ENCODE measurements around the gene KIF3C.
"Not testable (repeated sequence)": the region's sequence is repeated elsewhere in the genome, so short reads cannot be mapped to it uniquely, and the experiment has no call there.

KIF3C gene

GRCh38 chr2:25913696-25913973 is 68.7 kb downstream of the KIF3C start:
- not testable (repeated sequence) for H3K36me3 ChIP-seq (ENCODE audit: control insufficient read depth, insufficient read depth, low read length); DNase-seq (ENCODE audit: extremely low read depth, insufficient read length); H3K4me3 ChIP-seq (replicated peaks; ENCODE audit: low read depth, low read length)

GRCh38 chr2:25912851-25913695 is 69.2 kb downstream of the KIF3C start:
- no peak overlapping the region for H3K4me3 ChIP-seq (replicated peaks; ENCODE audit: low read depth, low read length)
- TF ChIP-seq CTCF (IDR thresholded peaks at IDR 0.05; ENCODE audit: insufficient read depth, low read length, poor library complexity, severe bottlenecking) = no peak
- no peak for DNase-seq (ENCODE audit: extremely low read depth, insufficient read length)

More at GRCh38 chr2:25913696-25913973, 68.7 kb downstream of the KIF3C start:
- not testable (repeated sequence) for H3K27me3 ChIP-seq (replicated peaks; ENCODE audit: control insufficient read depth, insufficient read depth, low read length)

GRCh38 chr2:25909574-25909973 is 72.7 kb downstream of the KIF3C start:
- not testable (repeated sequence) for H3K27me3 ChIP-seq (replicated peaks; ENCODE audit: control insufficient read depth, insufficient read depth, low read length); DNase-seq (ENCODE audit: extremely low read depth, insufficient read length); H3K36me3 ChIP-seq (ENCODE audit: control insufficient read depth, insufficient read depth, low read length); H3K4me3 ChIP-seq (replicated peaks; ENCODE audit: low read depth, low read length)

More at GRCh38 chr2:25912851-25913695, 69.2 kb downstream of the KIF3C start:
- no peaks in the 10 kb centered on the region; the same call in 1 of the 2 replicates for H3K27me3 ChIP-seq (replicated peaks; ENCODE audit: control insufficient read depth, insufficient read depth, low read length)
- H3K36me3 ChIP-seq (ENCODE audit: control insufficient read depth, insufficient read depth, low read length) = no peaks in the 10 kb centered on the region

- no peak for DNase-seq (ENCODE audit: extremely low read depth, insufficient read length)
- H3K27me3 ChIP-seq (replicated peaks; ENCODE audit: control insufficient read depth, insufficient read depth, low read length) = no peaks in the 10 kb centered on the region
- no peak for TF ChIP-seq CTCF (IDR thresholded peaks at IDR 0.05; ENCODE audit: insufficient read depth, low read length, poor library complexity, severe bottlenecking)
- H3K36me3 ChIP-seq (ENCODE audit: control insufficient read depth, insufficient read depth, low read length) = no peaks in the 10 kb centered on the region
- no peak overlapping the region for H3K4me3 ChIP-seq (replicated peaks; ENCODE audit: low read depth, low read length)
Measured at GRCh38 chr2:25905126-25905525, 77.2 kb downstream of the KIF3C start.

- TF ChIP-seq CTCF (IDR thresholded peaks at IDR 0.05; ENCODE audit: insufficient read depth, low read length, poor library complexity, severe bottlenecking) = no peak
- no peak overlapping the region for H3K4me3 ChIP-seq (replicated peaks; ENCODE audit: low read depth, low read length)
- no peaks in the 10 kb centered on the region for H3K36me3 ChIP-seq (ENCODE audit: control insufficient read depth, insufficient read depth, low read length)
- no peak for DNase-seq (ENCODE audit: extremely low read depth, insufficient read length)
- H3K27me3 ChIP-seq (replicated peaks; ENCODE audit: control insufficient read depth, insufficient read depth, low read length) = no peaks in the 10 kb centered on the region
Measured at GRCh38 chr2:25903216-25903776, 79.0 kb downstream of the KIF3C start.

- H3K36me3 ChIP-seq (ENCODE audit: control insufficient read depth, insufficient read depth, low read length) = no peaks in the 10 kb centered on the region
- no peak overlapping the region for H3K4me3 ChIP-seq (replicated peaks; ENCODE audit: low read depth, low read length)
- no peak for DNase-seq (ENCODE audit: extremely low read depth, insufficient read length)
- TF ChIP-seq CTCF (IDR thresholded peaks at IDR 0.05; ENCODE audit: insufficient read depth, low read length, poor library complexity, severe bottlenecking) = no peak
- H3K27me3 ChIP-seq (replicated peaks; ENCODE audit: control insufficient read depth, insufficient read depth, low read length) = no peaks in the 10 kb centered on the region
Measured at GRCh38 chr2:25899404-25899970, 82.8 kb downstream of the KIF3C start.

All from GM06990 (cell line).